GM19328 (cell line): ENCODE measurements around the gene LRBA.
"Not testable (repeated sequence)": the region's sequence is repeated elsewhere in the genome, so short reads cannot be mapped to it uniquely, and the experiment has no call there.

Experiments used
- ATAC-seq: cut with Tn5 transposase; IDR thresholded peaks from one replicate; pipeline ENCODE4 v1.9.1; 2021; ENCODE audit warnings: mild to moderate bottlenecking, moderate library complexity; ENCODE audit not compliant: unreplicated experiment

Gene LRBA, protein sequence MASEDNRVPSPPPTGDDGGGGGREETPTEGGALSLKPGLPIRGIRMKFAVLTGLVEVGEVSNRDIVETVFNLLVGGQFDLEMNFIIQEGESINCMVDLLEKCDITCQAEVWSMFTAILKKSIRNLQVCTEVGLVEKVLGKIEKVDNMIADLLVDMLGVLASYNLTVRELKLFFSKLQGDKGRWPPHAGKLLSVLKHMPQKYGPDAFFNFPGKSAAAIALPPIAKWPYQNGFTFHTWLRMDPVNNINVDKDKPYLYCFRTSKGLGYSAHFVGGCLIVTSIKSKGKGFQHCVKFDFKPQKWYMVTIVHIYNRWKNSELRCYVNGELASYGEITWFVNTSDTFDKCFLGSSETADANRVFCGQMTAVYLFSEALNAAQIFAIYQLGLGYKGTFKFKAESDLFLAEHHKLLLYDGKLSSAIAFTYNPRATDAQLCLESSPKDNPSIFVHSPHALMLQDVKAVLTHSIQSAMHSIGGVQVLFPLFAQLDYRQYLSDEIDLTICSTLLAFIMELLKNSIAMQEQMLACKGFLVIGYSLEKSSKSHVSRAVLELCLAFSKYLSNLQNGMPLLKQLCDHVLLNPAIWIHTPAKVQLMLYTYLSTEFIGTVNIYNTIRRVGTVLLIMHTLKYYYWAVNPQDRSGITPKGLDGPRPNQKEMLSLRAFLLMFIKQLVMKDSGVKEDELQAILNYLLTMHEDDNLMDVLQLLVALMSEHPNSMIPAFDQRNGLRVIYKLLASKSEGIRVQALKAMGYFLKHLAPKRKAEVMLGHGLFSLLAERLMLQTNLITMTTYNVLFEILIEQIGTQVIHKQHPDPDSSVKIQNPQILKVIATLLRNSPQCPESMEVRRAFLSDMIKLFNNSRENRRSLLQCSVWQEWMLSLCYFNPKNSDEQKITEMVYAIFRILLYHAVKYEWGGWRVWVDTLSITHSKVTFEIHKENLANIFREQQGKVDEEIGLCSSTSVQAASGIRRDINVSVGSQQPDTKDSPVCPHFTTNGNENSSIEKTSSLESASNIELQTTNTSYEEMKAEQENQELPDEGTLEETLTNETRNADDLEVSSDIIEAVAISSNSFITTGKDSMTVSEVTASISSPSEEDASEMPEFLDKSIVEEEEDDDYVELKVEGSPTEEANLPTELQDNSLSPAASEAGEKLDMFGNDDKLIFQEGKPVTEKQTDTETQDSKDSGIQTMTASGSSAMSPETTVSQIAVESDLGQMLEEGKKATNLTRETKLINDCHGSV (N-terminal part only)

DNA sequence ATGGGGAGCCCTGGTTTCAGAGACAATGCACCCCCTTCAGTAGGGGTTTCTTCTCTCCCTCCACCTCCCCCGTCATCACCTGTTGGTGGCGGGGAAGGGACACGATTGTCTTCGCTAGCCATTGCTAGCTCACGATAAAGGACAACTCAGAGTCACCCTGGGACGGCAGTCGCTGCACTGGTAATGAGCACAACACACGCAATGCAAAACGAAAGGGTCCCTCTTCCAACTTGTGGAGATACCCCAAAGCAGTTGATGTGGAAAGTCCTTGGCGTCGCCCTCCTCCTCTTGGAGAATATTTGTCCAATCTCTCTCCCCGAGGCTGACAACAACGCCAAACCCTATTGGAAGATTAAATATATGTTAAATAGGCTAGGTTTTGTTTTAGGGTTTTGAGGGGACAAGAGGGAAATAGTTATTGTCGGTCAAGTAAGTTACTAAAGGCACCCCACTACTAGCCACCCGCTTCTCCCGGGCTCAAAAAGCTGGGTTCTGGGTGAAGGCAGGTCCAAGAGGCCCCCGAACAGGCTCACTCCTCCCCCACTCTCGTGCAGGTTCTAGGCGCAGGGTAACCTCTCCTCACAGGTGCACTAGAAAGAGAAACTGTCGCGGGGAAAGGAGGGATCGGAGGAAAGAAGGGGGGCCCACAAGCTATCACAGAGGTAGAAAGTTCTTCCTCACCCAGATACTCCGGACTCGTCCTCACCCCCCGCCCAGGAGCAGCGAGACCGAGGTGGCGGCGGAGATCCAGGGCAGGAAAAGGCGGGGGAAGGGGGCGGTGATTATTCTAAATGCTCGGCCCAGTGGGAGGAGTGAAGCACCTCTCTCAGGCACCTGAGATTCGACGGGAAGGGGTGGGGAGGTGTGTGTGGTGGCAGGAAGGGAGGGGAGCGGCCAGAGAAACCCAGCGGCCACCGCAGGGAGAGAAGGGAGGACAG lies at the start of gene LRBA:
Gene LRBA (minus strand): TSS at position 764 of the 938 bp plus-strand sequence. CDS start 642 bp downstream, at position 122.
- peak; percentile 68 for ATAC-seq

DNA sequence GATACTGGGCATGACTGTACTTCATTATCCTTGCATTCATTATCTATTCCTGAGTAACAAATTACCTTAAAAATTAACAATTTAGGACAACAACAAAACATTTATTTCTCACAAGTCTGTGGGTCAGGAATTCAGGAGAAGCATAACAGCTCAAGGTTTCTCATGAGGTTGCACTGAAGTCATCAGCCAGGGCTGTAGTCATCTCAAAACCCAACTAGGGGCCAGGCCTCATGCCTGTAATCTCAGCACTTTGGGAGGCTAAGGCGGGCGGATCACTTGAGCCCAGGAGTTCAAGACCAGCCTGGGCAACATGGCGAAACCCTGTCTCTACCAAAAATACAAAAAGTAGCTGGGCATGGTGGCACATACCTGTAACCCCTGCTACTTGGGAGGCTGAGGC lies 48.1 kb upstream of the LRBA start:
- ATAC-seq, result not testable (repeated sequence)

DNA sequence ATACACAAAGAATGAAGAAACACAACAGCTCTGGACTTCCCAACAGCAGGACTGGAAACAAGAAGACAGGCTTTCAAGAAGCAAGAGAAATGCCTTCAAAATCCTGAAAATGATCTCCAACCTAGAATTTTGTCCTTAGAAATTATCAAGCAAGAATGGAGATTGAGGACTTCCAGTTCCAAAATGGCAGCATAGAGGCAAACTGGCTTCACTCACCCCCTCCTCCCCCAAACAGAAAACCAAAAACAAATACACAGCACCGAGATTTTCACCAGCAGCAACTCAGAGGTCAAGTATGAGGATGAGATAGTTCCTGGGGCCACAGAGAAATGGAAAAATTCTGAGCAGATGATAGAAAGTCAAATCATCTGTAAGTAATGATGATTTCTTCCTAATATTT lies 40.5 kb upstream of the LRBA start:
- ATAC-seq, result no peak

DNA sequence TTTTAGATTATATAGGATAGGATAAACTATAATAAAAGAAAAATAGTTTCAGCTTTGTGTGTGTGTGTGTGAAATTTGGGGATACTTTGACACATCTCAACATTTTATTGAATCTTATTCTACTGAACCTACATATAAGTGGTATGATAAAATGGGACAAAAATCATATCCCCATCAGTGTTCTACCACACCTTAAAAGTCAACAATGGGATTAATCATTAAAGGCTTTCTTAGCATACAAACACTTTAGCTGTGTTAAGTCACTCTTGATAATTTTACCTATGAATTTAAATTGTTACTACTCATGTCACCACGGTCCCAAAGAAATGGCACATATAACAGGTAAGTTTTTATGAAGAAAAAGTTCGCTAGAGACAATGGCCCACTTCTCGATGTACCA lies 37.7 kb upstream of the LRBA start:
- ATAC-seq, result no peak

DNA sequence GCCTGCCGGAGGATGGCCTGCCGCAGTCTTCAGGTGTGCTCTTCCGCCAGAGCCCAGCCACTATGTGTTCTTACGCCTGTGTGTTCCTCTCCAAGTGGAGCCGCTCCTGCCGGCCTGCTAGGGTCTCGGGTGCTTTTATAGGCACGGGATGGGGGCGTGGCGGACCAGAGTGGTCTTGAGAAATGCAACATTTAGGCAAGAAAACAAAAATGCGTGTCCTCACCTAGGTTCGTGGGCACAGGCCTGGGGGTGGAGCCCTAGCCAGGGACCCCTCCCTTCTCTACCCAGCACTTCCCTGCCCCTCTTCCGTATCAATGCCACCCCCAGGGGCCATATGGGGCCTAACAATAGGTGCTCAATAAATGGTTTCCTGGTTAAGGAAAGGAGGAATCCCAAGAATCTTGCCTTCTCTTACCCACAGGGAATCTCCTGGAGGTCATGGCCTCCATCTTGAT lies 34.4 kb upstream of the LRBA start:
- ATAC-seq, result no peak

DNA sequence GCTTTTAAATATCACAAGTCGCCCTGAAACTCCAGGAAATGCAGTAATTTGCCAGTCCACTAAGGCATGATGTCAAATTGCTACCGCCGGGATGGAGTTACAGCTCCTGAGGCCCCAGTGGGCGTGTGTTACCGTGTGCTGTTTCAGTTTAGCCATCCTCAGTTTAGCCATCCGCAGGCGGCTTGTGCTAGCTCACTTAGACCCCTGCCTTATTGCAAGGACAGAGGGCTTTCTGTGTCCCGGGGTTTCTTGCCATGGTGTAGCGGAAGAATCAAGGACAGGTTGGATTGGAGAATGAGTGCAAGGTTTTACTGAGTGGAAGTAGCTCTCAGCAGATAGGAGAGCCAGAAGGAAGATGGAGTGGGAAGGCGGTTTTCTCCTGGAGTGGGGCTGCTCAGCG lies 33.8 kb upstream of the LRBA start:
- ATAC-seq, result no peak

DNA sequence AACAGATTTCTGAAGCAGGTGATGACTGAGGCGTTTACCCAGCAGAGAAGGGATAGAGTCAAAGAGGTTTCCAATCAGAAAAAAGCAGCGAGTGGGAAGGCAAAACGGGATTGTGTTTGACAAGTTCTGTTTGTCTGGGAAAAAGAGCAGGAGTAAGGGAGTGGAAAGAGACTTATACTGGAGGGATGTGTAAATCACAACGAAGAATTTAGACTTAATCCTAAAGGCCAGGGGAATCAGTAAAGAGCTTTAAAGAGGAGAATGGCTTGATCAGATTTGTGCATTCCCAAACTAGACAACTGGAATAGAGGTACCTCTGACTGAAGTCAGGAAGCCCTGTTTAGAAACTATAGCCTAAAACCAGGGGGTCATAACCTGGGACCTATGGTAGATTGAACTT lies 31.5 kb upstream of the LRBA start:
- no peak for ATAC-seq

DNA sequence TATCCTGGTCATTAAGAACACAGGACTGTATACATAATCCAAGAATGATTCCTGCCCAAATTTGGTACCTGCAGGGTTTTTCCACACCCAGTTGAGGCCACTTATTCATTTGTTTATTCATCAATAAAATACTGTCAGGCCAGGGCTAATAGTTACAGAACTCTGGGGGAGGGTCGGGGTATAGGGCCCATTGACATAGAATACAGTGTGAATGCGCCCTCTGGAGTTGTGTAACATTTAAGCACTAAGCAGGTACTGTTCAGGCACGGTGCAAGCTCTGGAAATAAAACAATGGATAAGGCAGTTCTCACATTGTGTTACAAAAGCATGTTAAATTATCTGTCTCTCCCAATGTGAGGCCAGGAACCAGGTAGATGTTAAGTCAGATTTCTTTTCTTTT lies 30.8 kb upstream of the LRBA start:
- ATAC-seq, result no peak

DNA sequence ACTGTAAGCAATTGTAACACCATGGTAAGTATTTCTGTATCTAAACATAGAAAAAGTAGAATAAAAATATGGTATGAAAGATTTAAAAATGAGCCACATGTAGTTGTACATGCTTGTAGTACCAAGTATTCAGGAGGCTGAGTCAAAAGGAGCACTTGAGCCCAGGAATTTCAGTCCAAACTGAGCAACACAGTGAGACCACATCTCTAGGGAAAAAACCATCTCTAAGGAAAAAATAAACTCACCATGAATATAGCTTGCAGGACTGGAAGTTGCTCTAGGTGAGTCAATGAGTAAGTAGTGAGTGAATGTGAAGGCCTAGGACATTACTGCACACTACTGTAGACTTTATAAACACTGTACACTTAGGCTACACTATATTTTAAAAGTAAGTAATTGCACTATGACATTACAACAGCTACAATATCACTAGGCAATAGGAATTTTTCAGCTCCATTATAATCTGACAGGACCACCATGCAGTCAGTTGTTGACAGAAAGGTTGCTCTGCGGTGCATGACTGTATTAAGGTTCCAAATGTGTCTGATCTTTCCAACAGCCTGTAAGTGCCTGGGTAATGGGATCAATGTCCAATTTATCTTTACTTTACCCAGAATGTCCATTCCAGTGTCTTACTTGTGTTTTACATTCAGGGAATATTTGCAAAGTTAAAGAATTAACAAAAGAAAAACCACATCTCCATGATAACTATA lies 28.9 kb upstream of the LRBA start:
- ATAC-seq, result no peak

DNA sequence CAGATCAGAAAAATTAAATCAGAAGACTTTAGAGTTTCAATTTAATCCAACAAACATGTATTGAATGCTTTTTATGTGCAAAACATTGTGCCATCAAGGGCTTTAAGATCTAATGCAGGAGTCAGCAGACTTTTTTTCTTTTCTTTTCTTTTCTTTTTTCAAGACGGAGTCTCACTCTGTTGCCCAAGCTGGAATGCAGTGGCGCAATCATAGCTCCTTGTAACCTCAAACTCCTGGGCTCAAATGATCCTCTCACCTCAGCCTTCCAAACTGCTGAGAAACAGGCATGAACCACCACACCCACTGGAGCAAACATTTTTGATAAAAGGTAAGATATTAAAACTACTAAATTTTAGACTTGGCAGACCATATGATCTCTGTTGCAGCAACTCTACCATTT lies 24.6 kb upstream of the LRBA start:
- ATAC-seq, result no peak

DNA sequence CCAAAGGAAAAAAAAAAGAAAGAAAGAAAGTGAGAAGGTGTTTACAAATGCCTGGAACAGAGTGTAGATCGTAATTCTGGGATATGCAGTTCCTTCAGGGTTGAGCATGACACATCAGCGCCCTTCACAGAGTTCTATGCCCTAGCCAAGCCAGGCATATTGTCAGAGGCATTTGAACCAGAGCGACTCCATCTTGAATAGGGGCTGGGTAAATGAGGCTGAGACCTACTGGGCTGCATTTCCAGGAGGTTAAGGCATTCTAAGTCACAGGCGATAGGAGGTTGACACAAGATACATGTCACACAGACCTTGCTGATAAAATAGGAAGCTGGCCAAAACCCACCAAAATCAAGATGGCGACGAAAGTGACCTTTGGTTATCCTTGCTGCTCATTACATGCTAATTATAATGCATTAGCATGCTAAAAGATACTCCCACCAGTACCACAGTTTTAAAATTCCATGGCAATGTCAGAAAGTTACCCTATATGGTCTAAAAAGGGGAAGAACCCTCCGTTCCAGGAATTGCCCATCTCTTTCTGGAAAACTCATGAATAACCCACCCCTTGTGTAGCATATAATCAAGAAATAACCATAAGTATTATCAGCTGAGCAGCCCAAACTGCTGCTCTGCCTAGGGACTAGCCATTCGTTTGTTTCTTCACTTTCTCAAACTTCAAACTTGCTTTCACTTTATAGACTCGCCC lies 23.5 kb upstream of the LRBA start:
- ATAC-seq, result no peak

DNA sequence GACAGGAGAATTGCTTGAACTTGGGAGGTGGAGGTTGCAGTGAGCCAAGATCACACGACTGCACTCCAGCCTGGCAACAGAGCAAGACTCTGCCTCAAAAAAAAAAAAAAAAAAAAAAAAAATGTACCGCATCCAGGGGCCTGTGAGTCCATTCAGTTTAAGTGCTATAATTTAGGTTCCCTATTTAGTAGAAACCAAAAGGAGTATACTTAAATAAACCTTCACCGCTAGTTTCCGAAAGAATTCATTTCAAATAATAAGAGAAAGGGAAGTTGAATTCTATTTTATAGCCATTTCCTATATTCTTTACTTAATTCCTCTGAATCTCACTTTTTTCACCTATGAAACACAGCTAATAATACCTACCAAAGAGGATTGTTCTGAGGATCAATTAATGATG lies 20.8 kb upstream of the LRBA start:
- no peak for ATAC-seq

DNA sequence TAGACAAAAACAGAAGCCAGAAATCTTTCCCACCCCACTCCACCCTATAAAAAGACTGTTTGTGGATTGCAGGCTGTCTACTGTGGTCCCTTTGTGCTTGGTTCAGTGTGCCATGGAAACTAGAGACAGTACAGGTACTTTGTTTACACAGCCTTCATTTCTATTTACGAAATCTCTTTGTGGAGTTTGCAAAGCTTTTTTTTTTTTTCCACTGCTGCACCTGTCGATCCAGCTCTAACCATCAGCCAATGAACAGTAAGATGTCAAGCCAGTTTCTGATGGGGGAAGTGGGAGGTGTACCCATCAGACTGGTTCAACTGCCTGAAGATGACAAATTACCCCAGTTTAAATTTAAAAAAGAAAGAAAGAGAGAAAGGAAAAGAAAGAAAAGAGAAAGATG lies 20.2 kb upstream of the LRBA start:
- ATAC-seq, result no peak

DNA sequence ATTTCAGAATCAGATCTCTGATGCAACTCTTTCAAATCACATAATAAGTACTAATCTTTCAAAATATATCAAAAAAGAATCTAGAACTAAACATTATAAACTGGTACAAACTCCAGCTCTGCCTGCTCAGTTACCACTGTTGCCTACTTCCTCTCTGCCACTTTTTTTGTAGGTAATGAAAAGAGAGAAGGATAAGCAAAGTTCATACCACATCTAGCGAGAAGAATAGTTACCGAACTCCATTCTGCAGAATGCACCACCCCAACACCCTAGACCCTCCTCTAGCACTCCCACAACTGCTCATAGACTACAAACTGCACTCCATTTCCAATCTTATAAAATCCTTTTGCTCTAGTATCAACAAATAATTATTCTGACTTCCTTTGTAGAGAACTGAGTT lies 19.7 kb upstream of the LRBA start:
- no peak for ATAC-seq

DNA sequence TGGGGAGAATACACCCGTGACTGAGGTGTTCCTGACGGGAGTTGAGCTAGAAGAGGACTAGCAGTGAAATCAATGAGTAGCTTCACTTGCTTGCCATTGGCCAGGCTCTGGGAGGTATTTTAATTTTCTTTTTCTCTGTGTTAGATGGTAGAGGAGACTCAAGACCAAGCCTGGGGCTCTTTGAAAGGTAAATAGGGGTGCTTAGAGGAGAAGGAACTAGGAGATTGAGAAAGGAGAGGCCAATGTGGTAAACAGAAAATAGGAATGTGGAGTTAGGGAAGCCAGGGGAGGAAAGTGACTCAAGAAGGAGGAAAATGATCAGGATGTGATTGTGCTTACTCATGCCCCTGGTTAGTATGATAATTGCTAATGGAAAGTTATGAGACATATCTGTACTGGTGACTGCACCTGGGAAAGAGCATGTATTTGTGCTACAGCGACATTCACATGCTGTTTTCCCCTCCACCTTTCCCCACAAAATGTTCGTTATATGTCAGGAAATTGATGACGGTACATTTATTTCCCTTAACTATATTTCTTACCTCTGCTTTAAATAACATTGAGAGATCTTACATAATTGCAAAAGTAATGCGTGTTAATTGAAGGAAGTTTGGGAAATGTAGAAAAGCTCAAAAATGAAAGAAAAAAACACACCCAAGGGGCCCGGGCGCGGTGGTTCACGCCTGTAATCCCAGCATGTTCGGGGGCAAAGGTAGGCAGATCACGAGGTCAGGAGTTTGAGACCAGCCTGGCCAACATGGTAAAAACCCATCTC lies 16.9 kb upstream of the LRBA start:
- ATAC-seq, result peak; percentile 50

DNA sequence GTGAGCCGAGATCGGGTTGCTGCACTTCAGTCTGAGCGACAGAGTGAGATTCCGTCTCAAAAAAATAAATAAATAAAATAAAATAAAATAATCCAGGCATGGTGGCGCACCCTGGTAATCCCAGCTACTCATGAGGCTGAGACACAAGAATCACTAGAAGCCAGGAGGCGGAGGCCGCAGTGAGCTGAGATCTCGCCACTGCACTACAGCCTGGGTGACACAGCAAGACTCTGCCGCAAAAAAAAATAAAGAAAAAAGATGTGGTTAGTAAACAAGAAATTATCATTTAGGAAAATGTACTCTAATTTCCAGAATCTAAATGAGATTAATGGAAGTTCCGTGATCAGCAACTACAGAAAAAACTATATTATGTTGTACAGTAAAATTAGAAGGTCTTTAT lies 14.5 kb upstream of the LRBA start:
- ATAC-seq, result no peak

DNA sequence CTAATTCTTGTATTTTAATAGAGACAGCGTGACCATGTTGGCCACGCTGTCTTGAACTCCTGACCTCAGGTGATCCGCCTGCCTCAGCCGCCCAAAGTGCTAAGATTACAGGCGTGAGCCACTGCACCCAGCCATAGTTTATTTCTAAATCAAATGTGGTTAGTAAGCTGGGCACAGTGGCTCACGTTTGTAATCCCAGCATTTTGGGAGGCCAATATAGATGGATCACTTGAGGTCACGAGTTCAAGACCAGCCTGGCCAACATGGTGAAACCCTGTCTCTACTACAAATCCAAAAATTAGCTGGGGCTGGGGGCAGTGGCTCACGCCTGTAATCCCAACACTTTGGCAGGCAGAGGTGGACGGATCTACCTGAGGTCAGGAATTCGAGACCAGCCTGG lies 13.9 kb upstream of the LRBA start:
- ATAC-seq, result not testable (repeated sequence)

DNA sequence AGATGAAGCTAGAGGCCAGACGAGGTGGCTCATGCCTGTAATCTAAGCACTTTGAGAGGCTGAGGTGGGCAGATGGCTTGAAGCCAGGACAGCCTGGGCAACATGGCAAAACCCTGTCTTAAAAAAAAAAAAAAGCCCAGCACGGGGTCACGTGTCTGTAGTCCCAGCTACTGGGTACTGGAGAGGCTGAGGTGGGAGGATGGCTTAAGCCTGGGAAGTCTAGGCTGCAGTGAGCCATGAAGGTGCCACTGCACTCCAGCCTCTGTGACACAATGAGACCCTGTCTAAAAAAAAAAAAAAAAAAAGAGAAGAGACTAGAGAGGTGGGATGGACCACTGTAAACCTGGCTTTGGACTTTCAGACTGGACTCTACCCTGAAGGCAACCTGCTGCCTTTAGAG lies 10.7 kb upstream of the LRBA start:
- no peak for ATAC-seq
